ENCODE data around the gene AMOTL2.

DNA sequence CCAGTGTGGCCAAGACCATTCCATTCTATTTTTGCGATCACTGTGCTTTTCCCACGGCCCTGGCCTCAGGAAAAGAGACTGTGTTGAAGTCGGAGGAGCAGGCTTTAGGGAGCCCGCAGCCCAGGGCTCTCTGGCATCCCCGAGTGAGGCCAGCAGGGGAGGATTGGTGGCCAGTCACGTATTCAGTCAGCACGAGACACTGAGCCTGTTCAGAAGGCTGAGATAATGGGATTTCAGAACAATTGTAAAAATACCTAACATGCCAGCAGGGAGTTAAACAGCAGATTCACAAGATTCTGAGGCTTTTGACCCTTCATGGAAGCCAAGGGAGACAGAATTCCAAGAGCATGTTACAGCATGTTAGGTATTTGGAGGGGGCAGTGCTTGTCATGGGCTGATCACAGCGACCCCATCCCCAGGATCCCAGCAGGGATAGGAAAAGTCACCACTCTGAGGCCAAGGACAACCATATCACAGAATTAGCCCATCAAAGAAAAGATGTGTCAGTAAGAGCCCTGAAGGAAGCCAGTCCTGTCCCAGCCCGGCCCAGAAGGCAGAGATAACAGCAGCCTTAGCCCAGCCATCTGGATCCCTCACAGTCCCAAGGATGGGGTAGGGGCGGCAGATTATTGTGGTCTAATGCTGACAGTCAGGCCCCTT is 40.6 kb downstream of the AMOTL2 start:
- TF ChIP-seq, protein P1, sequence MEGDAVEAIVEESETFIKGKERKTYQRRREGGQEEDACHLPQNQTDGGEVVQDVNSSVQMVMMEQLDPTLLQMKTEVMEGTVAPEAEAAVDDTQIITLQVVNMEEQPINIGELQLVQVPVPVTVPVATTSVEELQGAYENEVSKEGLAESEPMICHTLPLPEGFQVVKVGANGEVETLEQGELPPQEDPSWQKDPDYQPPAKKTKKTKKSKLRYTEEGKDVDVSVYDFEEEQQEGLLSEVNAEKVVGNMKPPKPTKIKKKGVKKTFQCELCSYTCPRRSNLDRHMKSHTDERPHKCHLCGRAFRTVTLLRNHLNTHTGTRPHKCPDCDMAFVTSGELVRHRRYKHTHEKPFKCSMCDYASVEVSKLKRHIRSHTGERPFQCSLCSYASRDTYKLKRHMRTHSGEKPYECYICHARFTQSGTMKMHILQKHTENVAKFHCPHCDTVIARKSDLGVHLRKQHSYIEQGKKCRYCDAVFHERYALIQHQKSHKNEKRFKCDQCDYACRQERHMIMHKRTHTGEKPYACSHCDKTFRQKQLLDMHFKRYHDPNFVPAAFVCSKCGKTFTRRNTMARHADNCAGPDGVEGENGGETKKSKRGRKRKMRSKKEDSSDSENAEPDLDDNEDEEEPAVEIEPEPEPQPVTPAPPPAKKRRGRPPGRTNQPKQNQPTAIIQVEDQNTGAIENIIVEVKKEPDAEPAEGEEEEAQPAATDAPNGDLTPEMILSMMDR (IDR thresholded peaks at IDR 0.05; ENCODE audit: low read depth, low read length, missing input control) = no peak
- TF ChIP-seq, protein P2, sequence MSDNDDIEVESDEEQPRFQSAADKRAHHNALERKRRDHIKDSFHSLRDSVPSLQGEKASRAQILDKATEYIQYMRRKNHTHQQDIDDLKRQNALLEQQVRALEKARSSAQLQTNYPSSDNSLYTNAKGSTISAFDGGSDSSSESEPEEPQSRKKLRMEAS (IDR thresholded peaks at IDR 0.05) = no peak
- TF ChIP-seq JUND (IDR thresholded peaks at IDR 0.05) (no peak), TAF1 (conservative IDR thresholded peaks at IDR 0.05) (no peak), HNF4G (IDR thresholded peaks at IDR 0.05) (no peak), YY1 (IDR thresholded peaks at IDR 0.05) (no peak), GABPA (IDR thresholded peaks at IDR 0.05 in 1 of 2, conservative IDR thresholded peaks at IDR 0.05 in 1 of 2) (no peak), EGR1 (IDR thresholded peaks at IDR 0.05; ENCODE audit: low read depth in 2 of 2) (no peak), HNF4A (conservative IDR thresholded peaks at IDR 0.05) (no peak), RXRA (IDR thresholded peaks at IDR 0.05) (peak in 1 of 2 donors; percentile 42)
- TF ChIP-seq, protein P3, sequence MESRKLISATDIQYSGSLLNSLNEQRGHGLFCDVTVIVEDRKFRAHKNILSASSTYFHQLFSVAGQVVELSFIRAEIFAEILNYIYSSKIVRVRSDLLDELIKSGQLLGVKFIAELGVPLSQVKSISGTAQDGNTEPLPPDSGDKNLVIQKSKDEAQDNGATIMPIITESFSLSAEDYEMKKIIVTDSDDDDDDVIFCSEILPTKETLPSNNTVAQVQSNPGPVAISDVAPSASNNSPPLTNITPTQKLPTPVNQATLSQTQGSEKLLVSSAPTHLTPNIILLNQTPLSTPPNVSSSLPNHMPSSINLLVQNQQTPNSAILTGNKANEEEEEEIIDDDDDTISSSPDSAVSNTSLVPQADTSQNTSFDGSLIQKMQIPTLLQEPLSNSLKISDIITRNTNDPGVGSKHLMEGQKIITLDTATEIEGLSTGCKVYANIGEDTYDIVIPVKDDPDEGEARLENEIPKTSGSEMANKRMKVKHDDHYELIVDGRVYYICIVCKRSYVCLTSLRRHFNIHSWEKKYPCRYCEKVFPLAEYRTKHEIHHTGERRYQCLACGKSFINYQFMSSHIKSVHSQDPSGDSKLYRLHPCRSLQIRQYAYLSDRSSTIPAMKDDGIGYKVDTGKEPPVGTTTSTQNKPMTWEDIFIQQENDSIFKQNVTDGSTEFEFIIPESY (IDR thresholded peaks at IDR 0.05) = no peak
- TF ChIP-seq, protein P4, sequence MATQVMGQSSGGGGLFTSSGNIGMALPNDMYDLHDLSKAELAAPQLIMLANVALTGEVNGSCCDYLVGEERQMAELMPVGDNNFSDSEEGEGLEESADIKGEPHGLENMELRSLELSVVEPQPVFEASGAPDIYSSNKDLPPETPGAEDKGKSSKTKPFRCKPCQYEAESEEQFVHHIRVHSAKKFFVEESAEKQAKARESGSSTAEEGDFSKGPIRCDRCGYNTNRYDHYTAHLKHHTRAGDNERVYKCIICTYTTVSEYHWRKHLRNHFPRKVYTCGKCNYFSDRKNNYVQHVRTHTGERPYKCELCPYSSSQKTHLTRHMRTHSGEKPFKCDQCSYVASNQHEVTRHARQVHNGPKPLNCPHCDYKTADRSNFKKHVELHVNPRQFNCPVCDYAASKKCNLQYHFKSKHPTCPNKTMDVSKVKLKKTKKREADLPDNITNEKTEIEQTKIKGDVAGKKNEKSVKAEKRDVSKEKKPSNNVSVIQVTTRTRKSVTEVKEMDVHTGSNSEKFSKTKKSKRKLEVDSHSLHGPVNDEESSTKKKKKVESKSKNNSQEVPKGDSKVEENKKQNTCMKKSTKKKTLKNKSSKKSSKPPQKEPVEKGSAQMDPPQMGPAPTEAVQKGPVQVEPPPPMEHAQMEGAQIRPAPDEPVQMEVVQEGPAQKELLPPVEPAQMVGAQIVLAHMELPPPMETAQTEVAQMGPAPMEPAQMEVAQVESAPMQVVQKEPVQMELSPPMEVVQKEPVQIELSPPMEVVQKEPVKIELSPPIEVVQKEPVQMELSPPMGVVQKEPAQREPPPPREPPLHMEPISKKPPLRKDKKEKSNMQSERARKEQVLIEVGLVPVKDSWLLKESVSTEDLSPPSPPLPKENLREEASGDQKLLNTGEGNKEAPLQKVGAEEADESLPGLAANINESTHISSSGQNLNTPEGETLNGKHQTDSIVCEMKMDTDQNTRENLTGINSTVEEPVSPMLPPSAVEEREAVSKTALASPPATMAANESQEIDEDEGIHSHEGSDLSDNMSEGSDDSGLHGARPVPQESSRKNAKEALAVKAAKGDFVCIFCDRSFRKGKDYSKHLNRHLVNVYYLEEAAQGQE (IDR thresholded peaks at IDR 0.05) = no peak
- TF ChIP-seq, protein P5, sequence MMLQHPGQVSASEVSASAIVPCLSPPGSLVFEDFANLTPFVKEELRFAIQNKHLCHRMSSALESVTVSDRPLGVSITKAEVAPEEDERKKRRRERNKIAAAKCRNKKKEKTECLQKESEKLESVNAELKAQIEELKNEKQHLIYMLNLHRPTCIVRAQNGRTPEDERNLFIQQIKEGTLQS (IDR thresholded peaks at IDR 0.05) = no peak
